Kidney capillary endothelial cell (primary cell): ENCODE results near the gene MTCH1.
A peak's percentile ranks its signal among the peaks of the same experiment; 100 is the strongest.
"Not testable (repeated sequence)": the region's sequence is repeated elsewhere in the genome, so short reads cannot be mapped to it uniquely, and the experiment has no call there.

ENCODE experiments used
- DNase-seq: peaks from one replicate; pipeline ENCODE4 v3.0.0-alpha.2; 2018; ENCODE audit warnings: low spot score

MTCH1 gene

GRCh38 chr6:36954262-36954931 lies 31.6 kb downstream of the MTCH1 start, which contains the start of gene PI16:
Gene PI16 (plus strand): TSS chr6:36954738. CDS start chr6:36954761, 23 bp downstream.
- no peak for DNase-seq

- no peak for DNase-seq
Measured at GRCh38 chr6:36953931-36954261, 32.1 kb downstream of the MTCH1 start.

GRCh38 chr6:36949636-36950035 lies 36.4 kb downstream of the MTCH1 start:
- DNase-seq, result peak; percentile 89

- not testable (repeated sequence) for DNase-seq
Measured at GRCh38 chr6:36949076-36949475, 36.9 kb downstream of the MTCH1 start.

GRCh38 chr6:36947570-36948351 lies 38.2 kb downstream of the MTCH1 start:
- no peak for DNase-seq

- DNase-seq, result no peak
Measured at GRCh38 chr6:36946526-36946925, 39.5 kb downstream of the MTCH1 start.

- no peak for DNase-seq
Measured at GRCh38 chr6:36945301-36945700, 40.7 kb downstream of the MTCH1 start.

GRCh38 chr6:36944650-36945049 lies 41.3 kb downstream of the MTCH1 start:
- no peak for DNase-seq

GRCh38 chr6:36942329-36942728 lies 43.7 kb downstream of the MTCH1 start:
- not testable (repeated sequence) for DNase-seq

- not testable (repeated sequence) for DNase-seq
Measured at GRCh38 chr6:36941561-36941960, 44.4 kb downstream of the MTCH1 start.

- no peak for DNase-seq
Measured at GRCh38 chr6:36940027-36940426, 46.0 kb downstream of the MTCH1 start.

- DNase-seq, result not testable (repeated sequence)
Measured at GRCh38 chr6:36939005-36939404, 47.0 kb downstream of the MTCH1 start.

GRCh38 chr6:36938536-36938935 lies 47.5 kb downstream of the MTCH1 start:
- DNase-seq, result no peak

GRCh38 chr6:36937896-36938295 lies 48.1 kb downstream of the MTCH1 start:
- no peak for DNase-seq

GRCh38 chr6:36936824-36937223 lies 49.2 kb downstream of the MTCH1 start:
- no peak for DNase-seq

GRCh38 chr6:36934901-36935300 lies 51.1 kb downstream of the MTCH1 start:
- no peak for DNase-seq

GRCh38 chr6:36933519-36933918 lies 52.5 kb downstream of the MTCH1 start:
- DNase-seq, result no peak

- DNase-seq, result peak; percentile 34
Measured at GRCh38 chr6:36933102-36933501, 52.9 kb downstream of the MTCH1 start.

GRCh38 chr6:36930483-36930882 lies 55.5 kb downstream of the MTCH1 start:
- DNase-seq, result no peak

- DNase-seq, result no peak
Measured at GRCh38 chr6:36929607-36930006, 56.4 kb downstream of the MTCH1 start.

- DNase-seq, result no peak
Measured at GRCh38 chr6:36929152-36929551, 56.8 kb downstream of the MTCH1 start.

- no peak for DNase-seq
Measured at GRCh38 chr6:36928547-36928918, 57.5 kb downstream of the MTCH1 start.

GRCh38 chr6:36927691-36928546 lies 58.1 kb downstream of the MTCH1 start:
- no peak for DNase-seq
